ENCODE results near the gene AP5B1. TPM values are rescaled to one million over a fixed set of nuclear protein-coding genes. Genes with fewer than 3 reads are reported as not detected.
"Not testable (repeated sequence)": the region's sequence is repeated elsewhere in the genome, so short reads cannot be mapped to it uniquely, and the experiment has no call there.

The AP5B1 gene
- total RNA-seq, 2 experiments from 2014 or later = 12.9 to 25.6 TPM

GRCh38 chr11:65741185-65741584, 39.6 kb downstream of the AP5B1 start:
- Histone ChIP-seq H3K79me2 (ENCODE audit: insufficient read depth, low read depth, low read length) (no peaks in the 10 kb centered on the region), H3K4me2 (ENCODE audit: low read length) (no peak overlapping the region), H3K27ac (ENCODE audit: low read depth, low read length, poor library complexity, severe bottlenecking) (no peak overlapping the region), H3K4me1 (ENCODE audit: insufficient read depth, low read length, poor library complexity, severe bottlenecking) (no peaks in the 10 kb centered on the region), H3K9me2 (ENCODE audit: insufficient read depth, low read length) (no peaks in the 10 kb centered on the region), H3K9me3 (ENCODE audit: low read length) (peaks cover 18% of the 10 kb centered on the region), H4K20me1 (ENCODE audit: insufficient read depth, low read length) (no peaks in the 10 kb centered on the region), H3K4me3 (ENCODE audit: low read depth, low read length, poor library complexity, severe bottlenecking) (no peak overlapping the region), H2AFZ (ENCODE audit: low read length) (no peak overlapping the region), H3K36me3 (ENCODE audit: insufficient read depth, low read length) (no peaks in the 10 kb centered on the region)
- BruUV-seq (replicated peaks) = no TSS peak
- TF ChIP-seq CTCF (conservative IDR thresholded peaks at IDR 0.05; ENCODE audit: low read length) (no peak), EZH2phosphoT487 (IDR thresholded peaks at IDR 0.05; ENCODE audit: borderline replicate concordance, low read depth, low read length) (no peak)
- POLR2A ChIA-PET = no interaction called here
- no peak for DNase-seq (ENCODE audit: low spot score)
- intact Hi-C loops (cut with micrococcal nuclease; ENCODE audit: unreplicated experiment) = no loop called here
- CTCF ChIA-PET (ENCODE audit: unreplicated experiment) = no interaction called here

- Histone ChIP-seq H3K9me3 (ENCODE audit: low read length) (peaks cover 25% of the 10 kb centered on the region), H4K20me1 (ENCODE audit: insufficient read depth, low read length) (no peaks in the 10 kb centered on the region), H3K4me3 (ENCODE audit: low read depth, low read length, poor library complexity, severe bottlenecking) (no peak overlapping the region), H3K9me2 (ENCODE audit: insufficient read depth, low read length) (no peaks in the 10 kb centered on the region), H2AFZ (ENCODE audit: low read length) (no peak overlapping the region), H3K27ac (ENCODE audit: low read depth, low read length, poor library complexity, severe bottlenecking) (no peak overlapping the region), H3K79me2 (ENCODE audit: insufficient read depth, low read depth, low read length) (no peaks in the 10 kb centered on the region), H3K4me1 (ENCODE audit: insufficient read depth, low read length, poor library complexity, severe bottlenecking) (no peaks in the 10 kb centered on the region), H3K36me3 (ENCODE audit: insufficient read depth, low read length) (no peaks in the 10 kb centered on the region), H3K4me2 (ENCODE audit: low read length) (no peak overlapping the region)
- POLR2A ChIA-PET = no interaction called here
- BruUV-seq (replicated peaks) = no TSS peak
- TF ChIP-seq CTCF (conservative IDR thresholded peaks at IDR 0.05; ENCODE audit: low read length) = no peak
- no peak for TF ChIP-seq EZH2phosphoT487 (IDR thresholded peaks at IDR 0.05; ENCODE audit: borderline replicate concordance, low read depth, low read length)
- CTCF ChIA-PET (ENCODE audit: unreplicated experiment) = no interaction called here
- no peak for DNase-seq (ENCODE audit: low spot score)
- intact Hi-C loops (cut with micrococcal nuclease; ENCODE audit: unreplicated experiment) = no loop called here
These were observed 41.8 kb downstream of the AP5B1 start for GRCh38 chr11:65739022-65739421.

- H3K9me3 ChIP-seq (ENCODE audit: low read length) = peaks cover 25% of the 10 kb centered on the region
- no peaks in the 10 kb centered on the region for H3K79me2 ChIP-seq (ENCODE audit: insufficient read depth, low read depth, low read length)
- H3K9me2 ChIP-seq (ENCODE audit: insufficient read depth, low read length) = no peaks in the 10 kb centered on the region
- CTCF ChIA-PET (ENCODE audit: unreplicated experiment) = no interaction called here
- no peaks in the 10 kb centered on the region for H3K4me1 ChIP-seq (ENCODE audit: insufficient read depth, low read length, poor library complexity, severe bottlenecking)
- no peaks in the 10 kb centered on the region for H3K36me3 ChIP-seq (ENCODE audit: insufficient read depth, low read length)
- H2AFZ ChIP-seq (ENCODE audit: low read length) = no peak overlapping the region
- no peak overlapping the region for H3K4me2 ChIP-seq (ENCODE audit: low read length)
- no peak for DNase-seq (ENCODE audit: low spot score)
- BruUV-seq (replicated peaks) = no TSS peak
- TF ChIP-seq EZH2phosphoT487 (IDR thresholded peaks at IDR 0.05; ENCODE audit: borderline replicate concordance, low read depth, low read length) = no peak
- no peak for TF ChIP-seq CTCF (conservative IDR thresholded peaks at IDR 0.05; ENCODE audit: low read length)
- H3K4me3 ChIP-seq (ENCODE audit: low read depth, low read length, poor library complexity, severe bottlenecking) = no peak overlapping the region
- H3K27ac ChIP-seq (ENCODE audit: low read depth, low read length, poor library complexity, severe bottlenecking) = no peak overlapping the region
- no peaks in the 10 kb centered on the region for H4K20me1 ChIP-seq (ENCODE audit: insufficient read depth, low read length)
- intact Hi-C loops (cut with micrococcal nuclease; ENCODE audit: unreplicated experiment) = no loop called here
- POLR2A ChIA-PET = interaction anchor here (0.6 kb wide), 1 partner anchor 46 kb away, joined by 3 read pairs; no protein-coding TSS in a partner anchor
These were observed 44.0 kb downstream of the AP5B1 start for GRCh38 chr11:65736810-65737209.

GRCh38 chr11:65735111-65735510, 45.7 kb downstream of the AP5B1 start:
- POLR2A ChIA-PET = interaction anchor here (0.7 kb wide), 1 partner anchor 30 kb away, joined by 3 read pairs; no protein-coding TSS in a partner anchor
- intact Hi-C loops (cut with micrococcal nuclease; ENCODE audit: unreplicated experiment); H2AFZ ChIP-seq (ENCODE audit: low read length); H3K4me1 ChIP-seq (ENCODE audit: insufficient read depth, low read length, poor library complexity, severe bottlenecking); H3K36me3 ChIP-seq (ENCODE audit: insufficient read depth, low read length); CTCF ChIA-PET (ENCODE audit: unreplicated experiment); H3K27ac ChIP-seq (ENCODE audit: low read depth, low read length, poor library complexity, severe bottlenecking); DNase-seq (ENCODE audit: low spot score); H3K79me2 ChIP-seq (ENCODE audit: insufficient read depth, low read depth, low read length); H3K4me2 ChIP-seq (ENCODE audit: low read length); H4K20me1 ChIP-seq (ENCODE audit: insufficient read depth, low read length); BruUV-seq (replicated peaks); H3K4me3 ChIP-seq (ENCODE audit: low read depth, low read length, poor library complexity, severe bottlenecking); H3K9me2 ChIP-seq (ENCODE audit: insufficient read depth, low read length): not testable (repeated sequence)
- H3K9me3 ChIP-seq (ENCODE audit: low read length) = peaks cover 25% of the 10 kb centered on the region
